Right atrium auricular region (tissue), 2 donors: ENCODE measurements around the gene RNF150. TPM values are rescaled to one million over a fixed set of nuclear protein-coding genes. Genes with fewer than 3 reads are reported as not detected.

ENCODE experiments used
- DNase-seq: peaks from one replicate; pipeline ENCODE4 v3.0.0-alpha.2; 2019; ENCODE audit warnings: low spot score
- H3K27ac ChIP-seq, 2 donors: fragments of 200-600 bp; sonication (generic); 1 replicate in 1 of 2; 2 replicates in 1 of 2; pipeline ENCODE4 v1.5.1; 2016 to 2019
- H3K27me3 ChIP-seq, 2 donors: fragments of 200-600 bp; sonication (generic); one replicate each; pipeline versions ENCODE4 v1.5.1 to v1.6.0; 2017 to 2019
- H3K36me3 ChIP-seq: fragments of 200-600 bp; sonication (generic); one replicate; pipeline ENCODE4 v1.5.1; 2016
- H3K4me1 ChIP-seq, 2 donors: fragments of 200-600 bp; sonication (generic); one replicate each; pipeline versions ENCODE4 v1.5.1 to v1.6.0; 2017 to 2019
- H3K4me3 ChIP-seq, 2 donors: fragments of 200-600 bp; sonication (generic); 1 replicate in 1 of 2; 2 replicates in 1 of 2; pipeline ENCODE4 v1.5.1; 2017 to 2019; ENCODE audit warnings: mild to moderate bottlenecking in 1 of 2, moderate library complexity in 1 of 2
- H3K9me3 ChIP-seq, 2 donors: fragments of 200-600 bp; sonication (generic); one replicate each; pipeline ENCODE4 v1.5.1; 2019
- CTCF ChIP-seq, 2 donors: fragments of 200-600 bp; sonication (generic); IDR thresholded peaks; one replicate each; pipeline ENCODE4 v1.5.1; 2019; ENCODE audit warnings: antibody characterized with exemption in 2 of 2
- total RNA-seq, 2 donors: library from RNA; depleted of rRNA; stranded (reverse); fragments of >200 nt; gene quantifications; one replicate each; pipeline ENCODE4 v1.1.0, GENCODE V29; 2016

RNF150 gene
- total RNA-seq = 10 to 100 TPM; 26.2 to 34.2 TPM

- Histone ChIP-seq H3K4me3 (peak within 1 kb of the TSS; percentile 73 to 84), H3K27me3 (no peaks in the 10 kb centered on the region), H3K9me3 (no peaks in the 10 kb centered on the region), H3K4me1 (peaks cover 0 to 14% of the 10 kb centered on the region in 2 donors), H3K27ac (peak within 1 kb of the TSS; percentile 90 to 92), H3K36me3 (no peaks in the 10 kb centered on the region)
- peak; percentile 70 for DNase-seq
- TF ChIP-seq CTCF (IDR thresholded peaks at IDR 0.05) = peak; percentile 36 to 76
These were observed at the start of gene RNF150 for GRCh38 chr4:141133146-141133998. RNF150 (minus strand) TSS chr4:141133469.

- Histone ChIP-seq H3K4me1 (no peaks in the 10 kb centered on the region), H3K4me3 (no peak overlapping the region), H3K27me3 (no peaks in the 10 kb centered on the region), H3K9me3 (no peaks in the 10 kb centered on the region), H3K27ac (no peak overlapping the region), H3K36me3 (no peaks in the 10 kb centered on the region)
- no peak for DNase-seq
- no peak for TF ChIP-seq CTCF (IDR thresholded peaks at IDR 0.05)
These were observed 47.9 kb upstream of the RNF150 start for GRCh38 chr4:141180991-141181761.

DNA sequence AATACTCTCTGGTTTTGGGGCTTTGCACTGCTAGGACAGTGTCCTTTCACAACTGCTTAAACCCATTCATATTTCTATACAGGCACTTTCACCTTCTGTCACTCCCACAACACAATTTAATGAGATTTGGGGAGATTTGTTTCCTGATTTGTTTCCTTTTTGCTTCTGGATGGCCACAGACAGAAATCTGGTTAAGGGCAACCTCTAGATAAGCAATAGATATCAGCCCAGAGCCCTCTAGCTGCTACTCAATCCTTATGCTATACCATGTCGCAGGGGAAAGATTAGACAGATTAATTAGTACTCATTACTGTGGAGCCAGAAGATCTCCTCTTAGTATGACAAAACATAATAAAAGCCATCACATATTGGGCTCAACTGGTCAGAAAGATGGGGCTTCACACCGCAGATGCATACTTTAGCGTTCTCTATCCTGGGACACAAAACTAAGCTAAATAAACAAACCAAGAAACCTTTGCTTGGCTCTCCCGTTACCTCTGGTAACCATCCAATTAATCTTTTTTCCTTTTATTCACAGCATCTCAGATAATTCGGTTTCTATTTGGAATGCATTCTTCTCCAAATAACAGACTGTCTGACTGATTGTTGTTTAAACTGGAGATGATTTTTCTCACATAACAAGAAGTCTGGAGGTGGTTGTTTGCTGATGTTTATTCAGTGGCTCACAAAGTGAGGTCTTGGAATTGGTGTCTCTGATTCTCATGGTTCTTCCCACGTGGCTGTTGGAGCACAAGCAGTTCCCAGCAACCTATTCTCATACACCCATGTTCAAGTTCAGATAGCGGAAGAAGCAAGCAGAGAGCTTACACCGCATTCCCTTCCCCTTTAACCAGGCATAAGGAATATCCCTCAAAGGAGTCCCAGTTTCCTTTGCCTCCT, 46.5 kb upstream of the RNF150 start:
- H3K9me3 ChIP-seq = no peaks in the 10 kb centered on the region
- no peaks in the 10 kb centered on the region for H3K36me3 ChIP-seq
- no peaks in the 10 kb centered on the region for H3K27me3 ChIP-seq
- TF ChIP-seq CTCF (IDR thresholded peaks at IDR 0.05) = no peak
- H3K4me1 ChIP-seq = no peaks in the 10 kb centered on the region
- no peak overlapping the region for H3K4me3 ChIP-seq
- H3K27ac ChIP-seq = no peak overlapping the region
- no peak for DNase-seq

DNA sequence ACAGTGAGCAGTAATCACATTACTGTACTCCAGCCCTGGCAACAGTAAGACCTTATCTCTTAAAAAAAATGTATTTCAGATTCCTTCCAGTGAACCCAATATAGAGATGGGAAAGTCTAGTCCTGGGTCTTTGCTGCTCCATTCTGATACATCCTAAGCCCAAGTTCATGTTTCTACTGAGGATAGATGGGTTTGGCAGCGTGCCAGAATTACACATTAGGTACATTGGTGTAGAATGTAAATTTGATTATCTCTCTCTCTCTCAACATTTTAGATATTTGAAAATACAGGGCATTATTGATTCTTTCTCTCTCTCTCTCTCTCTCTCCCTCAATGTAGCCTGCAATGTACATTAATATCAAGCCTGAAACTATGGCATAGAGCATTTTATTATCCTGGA, 43.9 kb upstream of the RNF150 start:
- Histone ChIP-seq H3K27me3 (no peaks in the 10 kb centered on the region), H3K4me1 (no peaks in the 10 kb centered on the region), H3K27ac (no peak overlapping the region), H3K36me3 (no peaks in the 10 kb centered on the region), H3K4me3 (no peak overlapping the region), H3K9me3 (no peaks in the 10 kb centered on the region)
- TF ChIP-seq CTCF (IDR thresholded peaks at IDR 0.05) = no peak
- no peak for DNase-seq

- Histone ChIP-seq H3K27ac (no peak overlapping the region), H3K9me3 (no peaks in the 10 kb centered on the region), H3K36me3 (no peaks in the 10 kb centered on the region), H3K4me3 (no peak overlapping the region), H3K27me3 (no peaks in the 10 kb centered on the region), H3K4me1 (no peaks in the 10 kb centered on the region)
- no peak for DNase-seq
- no peak for TF ChIP-seq CTCF (IDR thresholded peaks at IDR 0.05)
These were observed 41.2 kb upstream of the RNF150 start for GRCh38 chr4:141174457-141174856.
